ENCODE measurements around the gene SAFB2.

DNA sequence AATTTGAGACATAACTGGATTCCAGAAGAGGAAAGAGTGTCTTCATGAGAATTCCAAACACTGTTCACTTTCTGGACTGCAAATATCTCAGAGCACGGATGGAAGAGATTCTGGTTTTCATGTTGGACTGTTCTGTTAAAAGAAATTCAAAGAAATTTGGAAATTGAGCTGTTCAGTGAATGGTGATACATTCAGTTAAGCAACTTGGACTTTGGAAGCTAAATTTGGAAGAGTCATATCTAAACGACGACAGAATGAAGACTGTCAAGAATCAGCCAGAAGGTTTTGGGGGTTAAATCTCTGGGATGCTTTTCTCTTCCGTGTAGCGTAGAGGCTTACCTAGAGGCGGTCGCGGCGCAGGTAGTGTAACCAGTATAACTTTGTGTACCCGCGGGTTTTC lies 25.9 kb upstream of the SAFB2 start:
- TF ChIP-seq, protein P1, sequence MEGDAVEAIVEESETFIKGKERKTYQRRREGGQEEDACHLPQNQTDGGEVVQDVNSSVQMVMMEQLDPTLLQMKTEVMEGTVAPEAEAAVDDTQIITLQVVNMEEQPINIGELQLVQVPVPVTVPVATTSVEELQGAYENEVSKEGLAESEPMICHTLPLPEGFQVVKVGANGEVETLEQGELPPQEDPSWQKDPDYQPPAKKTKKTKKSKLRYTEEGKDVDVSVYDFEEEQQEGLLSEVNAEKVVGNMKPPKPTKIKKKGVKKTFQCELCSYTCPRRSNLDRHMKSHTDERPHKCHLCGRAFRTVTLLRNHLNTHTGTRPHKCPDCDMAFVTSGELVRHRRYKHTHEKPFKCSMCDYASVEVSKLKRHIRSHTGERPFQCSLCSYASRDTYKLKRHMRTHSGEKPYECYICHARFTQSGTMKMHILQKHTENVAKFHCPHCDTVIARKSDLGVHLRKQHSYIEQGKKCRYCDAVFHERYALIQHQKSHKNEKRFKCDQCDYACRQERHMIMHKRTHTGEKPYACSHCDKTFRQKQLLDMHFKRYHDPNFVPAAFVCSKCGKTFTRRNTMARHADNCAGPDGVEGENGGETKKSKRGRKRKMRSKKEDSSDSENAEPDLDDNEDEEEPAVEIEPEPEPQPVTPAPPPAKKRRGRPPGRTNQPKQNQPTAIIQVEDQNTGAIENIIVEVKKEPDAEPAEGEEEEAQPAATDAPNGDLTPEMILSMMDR (conservative IDR thresholded peaks at IDR 0.05 in 1 of 2, IDR thresholded peaks at IDR 0.05 in 1 of 2; ENCODE audit: extremely low read depth in 1 of 2, insufficient read depth in 1 of 2, low read depth in 1 of 2, low read length in 2 of 2) = no peak
- no peak for TF ChIP-seq EZH2 (IDR thresholded peaks at IDR 0.05; ENCODE audit: borderline replicate concordance, low read length)

All from mammary epithelial cell (primary cell).